ENCODE results near the gene STK11.

DNA sequence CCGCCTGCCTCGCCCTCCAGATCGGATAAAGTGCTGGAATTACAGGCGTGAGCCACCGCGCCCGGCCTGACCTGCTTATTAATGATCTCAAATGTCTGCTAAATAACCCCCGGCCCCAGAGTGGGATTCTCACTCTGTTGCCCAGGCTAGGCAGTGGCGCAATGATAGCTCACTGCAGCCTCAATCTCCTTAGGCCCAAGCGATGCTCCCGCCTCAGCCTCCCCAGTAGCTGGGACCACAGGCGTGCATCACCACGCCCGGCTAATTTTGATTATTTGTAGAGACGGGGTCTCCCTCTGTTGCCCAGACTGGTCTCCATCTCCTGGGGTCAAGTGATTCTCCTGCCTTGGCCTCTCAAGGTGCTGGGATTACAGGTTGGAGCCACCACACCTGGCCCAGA is 35.3 kb downstream of the STK11 start:
- TF ChIP-seq, protein P1, sequence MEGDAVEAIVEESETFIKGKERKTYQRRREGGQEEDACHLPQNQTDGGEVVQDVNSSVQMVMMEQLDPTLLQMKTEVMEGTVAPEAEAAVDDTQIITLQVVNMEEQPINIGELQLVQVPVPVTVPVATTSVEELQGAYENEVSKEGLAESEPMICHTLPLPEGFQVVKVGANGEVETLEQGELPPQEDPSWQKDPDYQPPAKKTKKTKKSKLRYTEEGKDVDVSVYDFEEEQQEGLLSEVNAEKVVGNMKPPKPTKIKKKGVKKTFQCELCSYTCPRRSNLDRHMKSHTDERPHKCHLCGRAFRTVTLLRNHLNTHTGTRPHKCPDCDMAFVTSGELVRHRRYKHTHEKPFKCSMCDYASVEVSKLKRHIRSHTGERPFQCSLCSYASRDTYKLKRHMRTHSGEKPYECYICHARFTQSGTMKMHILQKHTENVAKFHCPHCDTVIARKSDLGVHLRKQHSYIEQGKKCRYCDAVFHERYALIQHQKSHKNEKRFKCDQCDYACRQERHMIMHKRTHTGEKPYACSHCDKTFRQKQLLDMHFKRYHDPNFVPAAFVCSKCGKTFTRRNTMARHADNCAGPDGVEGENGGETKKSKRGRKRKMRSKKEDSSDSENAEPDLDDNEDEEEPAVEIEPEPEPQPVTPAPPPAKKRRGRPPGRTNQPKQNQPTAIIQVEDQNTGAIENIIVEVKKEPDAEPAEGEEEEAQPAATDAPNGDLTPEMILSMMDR (conservative IDR thresholded peaks at IDR 0.05; ENCODE audit: low read length), result no peak
- no peak for TF ChIP-seq EZH2phosphoT487 (IDR thresholded peaks at IDR 0.05; ENCODE audit: borderline replicate concordance, low read depth, low read length)
